SK-N-SH (cell line): Measurements from ENCODE around the gene UTP4.

Source experiments
- EP300 ChIP-seq, 2 experiments: IDR thresholded peaks; 2 replicates each; pipeline versions ENCODE4 v1.4.0 to v1.6.1; 2012; ENCODE audit warnings: borderline replicate concordance in 1 of 2, low read depth in 1 of 2, low read length in 1 of 2
- MAX ChIP-seq: IDR thresholded peaks from 2 replicates; pipeline ENCODE4 v1.4.0; 2012; ENCODE audit warnings: low read depth
- MXI1 ChIP-seq: IDR thresholded peaks from 2 replicates; pipeline ENCODE4 v1.6.1; 2012; ENCODE audit warnings: mild to moderate bottlenecking, low read depth, low read length, improper control_type of control experiment
- POLR2AphosphoS5 ChIP-seq: IDR thresholded peaks from 2 replicates; pipeline ENCODE4 v1.6.1; 2012; ENCODE audit warnings: low read depth, low read length
- RCOR1 ChIP-seq: fragments of 150-350 bp; IDR thresholded peaks from 2 replicates; pipeline ENCODE4 v1.6.1; 2017; ENCODE audit warnings: antibody characterized with exemption, low read length
- RFX5 ChIP-seq: IDR thresholded peaks from 2 replicates; pipeline ENCODE4 v1.6.1; 2012; ENCODE audit warnings: mild to moderate bottlenecking, improper control_type of control experiment, low read length
- SIN3A ChIP-seq: IDR thresholded peaks from 2 replicates; pipeline ENCODE4 v1.6.1; 2012; ENCODE audit warnings: low read depth, mild to moderate bottlenecking, low read length, moderate library complexity, borderline replicate concordance
- SMC3 ChIP-seq: IDR thresholded peaks from 2 replicates; pipeline ENCODE4 v1.6.1; 2012; ENCODE audit warnings: low read depth, low read length, improper control_type of control experiment
- YY1 ChIP-seq: IDR thresholded peaks from 2 replicates; pipeline ENCODE4 v1.4.0; 2012; ENCODE audit warnings: low read depth, mild to moderate bottlenecking
- TF ChIP-seq, protein P1 (sequence below): fragments of 200-600 bp; sonication (generic); IDR thresholded peaks from 2 replicates; pipeline ENCODE4 v1.6.1; 2017; ENCODE audit warnings: antibody characterized with exemption, mild to moderate bottlenecking, moderate library complexity
- TF ChIP-seq, protein P2 (sequence below): fragments of 150-350 bp; IDR thresholded peaks from 2 replicates; pipeline ENCODE4 v1.6.1; 2017; ENCODE audit warnings: antibody characterized with exemption, low read length, low read depth, borderline replicate concordance
- TF ChIP-seq, protein P3 (sequence below): IDR thresholded peaks from 2 replicates; pipeline ENCODE4 v1.4.0; 2012; ENCODE audit warnings: low read depth, borderline replicate concordance
- TF ChIP-seq, protein P4 (sequence below): IDR thresholded peaks from 2 replicates; pipeline ENCODE4 v1.6.1; 2012; ENCODE audit warnings: mild to moderate bottlenecking, low read depth, low read length, moderate library complexity

- TF ChIP-seq, protein P1, sequence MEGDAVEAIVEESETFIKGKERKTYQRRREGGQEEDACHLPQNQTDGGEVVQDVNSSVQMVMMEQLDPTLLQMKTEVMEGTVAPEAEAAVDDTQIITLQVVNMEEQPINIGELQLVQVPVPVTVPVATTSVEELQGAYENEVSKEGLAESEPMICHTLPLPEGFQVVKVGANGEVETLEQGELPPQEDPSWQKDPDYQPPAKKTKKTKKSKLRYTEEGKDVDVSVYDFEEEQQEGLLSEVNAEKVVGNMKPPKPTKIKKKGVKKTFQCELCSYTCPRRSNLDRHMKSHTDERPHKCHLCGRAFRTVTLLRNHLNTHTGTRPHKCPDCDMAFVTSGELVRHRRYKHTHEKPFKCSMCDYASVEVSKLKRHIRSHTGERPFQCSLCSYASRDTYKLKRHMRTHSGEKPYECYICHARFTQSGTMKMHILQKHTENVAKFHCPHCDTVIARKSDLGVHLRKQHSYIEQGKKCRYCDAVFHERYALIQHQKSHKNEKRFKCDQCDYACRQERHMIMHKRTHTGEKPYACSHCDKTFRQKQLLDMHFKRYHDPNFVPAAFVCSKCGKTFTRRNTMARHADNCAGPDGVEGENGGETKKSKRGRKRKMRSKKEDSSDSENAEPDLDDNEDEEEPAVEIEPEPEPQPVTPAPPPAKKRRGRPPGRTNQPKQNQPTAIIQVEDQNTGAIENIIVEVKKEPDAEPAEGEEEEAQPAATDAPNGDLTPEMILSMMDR, result no peak
- TF ChIP-seq MXI1, result no peak
- TF ChIP-seq SMC3, result no peak
- TF ChIP-seq EP300 (IDR thresholded peaks at IDR 0.05; ENCODE audit: borderline replicate concordance in 1 of 2, low read depth in 1 of 2, low read length in 1 of 2), result no peak
- TF ChIP-seq SIN3A, result no peak
- TF ChIP-seq, protein P2, sequence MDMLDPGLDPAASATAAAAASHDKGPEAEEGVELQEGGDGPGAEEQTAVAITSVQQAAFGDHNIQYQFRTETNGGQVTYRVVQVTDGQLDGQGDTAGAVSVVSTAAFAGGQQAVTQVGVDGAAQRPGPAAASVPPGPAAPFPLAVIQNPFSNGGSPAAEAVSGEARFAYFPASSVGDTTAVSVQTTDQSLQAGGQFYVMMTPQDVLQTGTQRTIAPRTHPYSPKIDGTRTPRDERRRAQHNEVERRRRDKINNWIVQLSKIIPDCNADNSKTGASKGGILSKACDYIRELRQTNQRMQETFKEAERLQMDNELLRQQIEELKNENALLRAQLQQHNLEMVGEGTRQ, result no peak
- no peak for TF ChIP-seq RFX5
- no peak for TF ChIP-seq RCOR1
- TF ChIP-seq, protein P3, sequence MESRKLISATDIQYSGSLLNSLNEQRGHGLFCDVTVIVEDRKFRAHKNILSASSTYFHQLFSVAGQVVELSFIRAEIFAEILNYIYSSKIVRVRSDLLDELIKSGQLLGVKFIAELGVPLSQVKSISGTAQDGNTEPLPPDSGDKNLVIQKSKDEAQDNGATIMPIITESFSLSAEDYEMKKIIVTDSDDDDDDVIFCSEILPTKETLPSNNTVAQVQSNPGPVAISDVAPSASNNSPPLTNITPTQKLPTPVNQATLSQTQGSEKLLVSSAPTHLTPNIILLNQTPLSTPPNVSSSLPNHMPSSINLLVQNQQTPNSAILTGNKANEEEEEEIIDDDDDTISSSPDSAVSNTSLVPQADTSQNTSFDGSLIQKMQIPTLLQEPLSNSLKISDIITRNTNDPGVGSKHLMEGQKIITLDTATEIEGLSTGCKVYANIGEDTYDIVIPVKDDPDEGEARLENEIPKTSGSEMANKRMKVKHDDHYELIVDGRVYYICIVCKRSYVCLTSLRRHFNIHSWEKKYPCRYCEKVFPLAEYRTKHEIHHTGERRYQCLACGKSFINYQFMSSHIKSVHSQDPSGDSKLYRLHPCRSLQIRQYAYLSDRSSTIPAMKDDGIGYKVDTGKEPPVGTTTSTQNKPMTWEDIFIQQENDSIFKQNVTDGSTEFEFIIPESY, result no peak
- TF ChIP-seq MAX, result no peak
- TF ChIP-seq, protein P4, sequence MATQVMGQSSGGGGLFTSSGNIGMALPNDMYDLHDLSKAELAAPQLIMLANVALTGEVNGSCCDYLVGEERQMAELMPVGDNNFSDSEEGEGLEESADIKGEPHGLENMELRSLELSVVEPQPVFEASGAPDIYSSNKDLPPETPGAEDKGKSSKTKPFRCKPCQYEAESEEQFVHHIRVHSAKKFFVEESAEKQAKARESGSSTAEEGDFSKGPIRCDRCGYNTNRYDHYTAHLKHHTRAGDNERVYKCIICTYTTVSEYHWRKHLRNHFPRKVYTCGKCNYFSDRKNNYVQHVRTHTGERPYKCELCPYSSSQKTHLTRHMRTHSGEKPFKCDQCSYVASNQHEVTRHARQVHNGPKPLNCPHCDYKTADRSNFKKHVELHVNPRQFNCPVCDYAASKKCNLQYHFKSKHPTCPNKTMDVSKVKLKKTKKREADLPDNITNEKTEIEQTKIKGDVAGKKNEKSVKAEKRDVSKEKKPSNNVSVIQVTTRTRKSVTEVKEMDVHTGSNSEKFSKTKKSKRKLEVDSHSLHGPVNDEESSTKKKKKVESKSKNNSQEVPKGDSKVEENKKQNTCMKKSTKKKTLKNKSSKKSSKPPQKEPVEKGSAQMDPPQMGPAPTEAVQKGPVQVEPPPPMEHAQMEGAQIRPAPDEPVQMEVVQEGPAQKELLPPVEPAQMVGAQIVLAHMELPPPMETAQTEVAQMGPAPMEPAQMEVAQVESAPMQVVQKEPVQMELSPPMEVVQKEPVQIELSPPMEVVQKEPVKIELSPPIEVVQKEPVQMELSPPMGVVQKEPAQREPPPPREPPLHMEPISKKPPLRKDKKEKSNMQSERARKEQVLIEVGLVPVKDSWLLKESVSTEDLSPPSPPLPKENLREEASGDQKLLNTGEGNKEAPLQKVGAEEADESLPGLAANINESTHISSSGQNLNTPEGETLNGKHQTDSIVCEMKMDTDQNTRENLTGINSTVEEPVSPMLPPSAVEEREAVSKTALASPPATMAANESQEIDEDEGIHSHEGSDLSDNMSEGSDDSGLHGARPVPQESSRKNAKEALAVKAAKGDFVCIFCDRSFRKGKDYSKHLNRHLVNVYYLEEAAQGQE, result no peak
- no peak for TF ChIP-seq POLR2AphosphoS5
- no peak for TF ChIP-seq YY1
These were observed 43.8 kb downstream of the UTP4 start for GRCh38 chr16:69176033-69176800.
